HS-5 (cell line): ENCODE data around the gene MCM5.
"Not testable (repeated sequence)": the region's sequence is repeated elsewhere in the genome, so short reads cannot be mapped to it uniquely, and the experiment has no call there.

Source experiments
- DNase-seq: peaks from one replicate; pipeline ENCODE4 v3.0.0-alpha.2; 2012; ENCODE audit warnings: low read depth

Gene MCM5

GRCh38 chr22:35452810-35453743, 53.1 kb downstream of the MCM5 start:
- no peak for DNase-seq

GRCh38 chr22:35454416-35455054, 54.6 kb downstream of the MCM5 start:
- no peak for DNase-seq

GRCh38 chr22:35455529-35455928, 55.6 kb downstream of the MCM5 start:
- no peak for DNase-seq

GRCh38 chr22:35456757-35457156, 56.8 kb downstream of the MCM5 start:
- DNase-seq = no peak

- no peak for DNase-seq
Observed at GRCh38 chr22:35457729-35458546, 58.0 kb downstream of the MCM5 start.

GRCh38 chr22:35458547-35459422, 58.8 kb downstream of the MCM5 start:
- DNase-seq = no peak

- DNase-seq = no peak
Observed at GRCh38 chr22:35459423-35459894, 59.5 kb downstream of the MCM5 start.

- DNase-seq = not testable (repeated sequence)
Observed at GRCh38 chr22:35459976-35460375, 60.0 kb downstream of the MCM5 start.

GRCh38 chr22:35460688-35461087, 60.7 kb downstream of the MCM5 start:
- no peak for DNase-seq

- DNase-seq = no peak
Observed at GRCh38 chr22:35462498-35463230, 62.7 kb downstream of the MCM5 start.

GRCh38 chr22:35463231-35463933, 63.4 kb downstream of the MCM5 start:
- no peak for DNase-seq

GRCh38 chr22:35464399-35464798, 64.5 kb downstream of the MCM5 start:
- no peak for DNase-seq

- DNase-seq = no peak
Observed at GRCh38 chr22:35465109-35465701, 65.3 kb downstream of the MCM5 start.

GRCh38 chr22:35467681-35468434, 67.9 kb downstream of the MCM5 start:
- no peak for DNase-seq

- no peak for DNase-seq
Observed at GRCh38 chr22:35470903-35471321, 71.0 kb downstream of the MCM5 start.

GRCh38 chr22:35471566-35471965, 71.6 kb downstream of the MCM5 start:
- not testable (repeated sequence) for DNase-seq

GRCh38 chr22:35472488-35472887, 72.5 kb downstream of the MCM5 start:
- DNase-seq = no peak

- DNase-seq = no peak
Observed at GRCh38 chr22:35473971-35474370, 74.0 kb downstream of the MCM5 start.
